GM18951 (cell line): Measurements from ENCODE around the gene CDHR2.

ENCODE experiments used
- POLR2A ChIP-seq: IDR thresholded peaks from 4 replicates; pipeline ENCODE4 v1.6.1; 2011; ENCODE audit warnings: mild to moderate bottlenecking; ENCODE audit not compliant: insufficient read length, insufficient read depth; ENCODE audit errors: extremely low read depth
- in situ Hi-C: fragments of 300-500 bp; cut with MboI; formaldehyde crosslinking; loops from one replicate; pipeline ENCODE4 v1.12.0; 2022; ENCODE audit warnings: low sequenced_read_pairs, mixed read lengths, inconsistent platforms; ENCODE audit not compliant: unreplicated experiment

The CDHR2 gene, protein sequence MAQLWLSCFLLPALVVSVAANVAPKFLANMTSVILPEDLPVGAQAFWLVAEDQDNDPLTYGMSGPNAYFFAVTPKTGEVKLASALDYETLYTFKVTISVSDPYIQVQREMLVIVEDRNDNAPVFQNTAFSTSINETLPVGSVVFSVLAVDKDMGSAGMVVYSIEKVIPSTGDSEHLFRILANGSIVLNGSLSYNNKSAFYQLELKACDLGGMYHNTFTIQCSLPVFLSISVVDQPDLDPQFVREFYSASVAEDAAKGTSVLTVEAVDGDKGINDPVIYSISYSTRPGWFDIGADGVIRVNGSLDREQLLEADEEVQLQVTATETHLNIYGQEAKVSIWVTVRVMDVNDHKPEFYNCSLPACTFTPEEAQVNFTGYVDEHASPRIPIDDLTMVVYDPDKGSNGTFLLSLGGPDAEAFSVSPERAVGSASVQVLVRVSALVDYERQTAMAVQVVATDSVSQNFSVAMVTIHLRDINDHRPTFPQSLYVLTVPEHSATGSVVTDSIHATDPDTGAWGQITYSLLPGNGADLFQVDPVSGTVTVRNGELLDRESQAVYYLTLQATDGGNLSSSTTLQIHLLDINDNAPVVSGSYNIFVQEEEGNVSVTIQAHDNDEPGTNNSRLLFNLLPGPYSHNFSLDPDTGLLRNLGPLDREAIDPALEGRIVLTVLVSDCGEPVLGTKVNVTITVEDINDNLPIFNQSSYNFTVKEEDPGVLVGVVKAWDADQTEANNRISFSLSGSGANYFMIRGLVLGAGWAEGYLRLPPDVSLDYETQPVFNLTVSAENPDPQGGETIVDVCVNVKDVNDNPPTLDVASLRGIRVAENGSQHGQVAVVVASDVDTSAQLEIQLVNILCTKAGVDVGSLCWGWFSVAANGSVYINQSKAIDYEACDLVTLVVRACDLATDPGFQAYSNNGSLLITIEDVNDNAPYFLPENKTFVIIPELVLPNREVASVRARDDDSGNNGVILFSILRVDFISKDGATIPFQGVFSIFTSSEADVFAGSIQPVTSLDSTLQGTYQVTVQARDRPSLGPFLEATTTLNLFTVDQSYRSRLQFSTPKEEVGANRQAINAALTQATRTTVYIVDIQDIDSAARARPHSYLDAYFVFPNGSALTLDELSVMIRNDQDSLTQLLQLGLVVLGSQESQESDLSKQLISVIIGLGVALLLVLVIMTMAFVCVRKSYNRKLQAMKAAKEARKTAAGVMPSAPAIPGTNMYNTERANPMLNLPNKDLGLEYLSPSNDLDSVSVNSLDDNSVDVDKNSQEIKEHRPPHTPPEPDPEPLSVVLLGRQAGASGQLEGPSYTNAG (N-terminal part only)

DNA sequence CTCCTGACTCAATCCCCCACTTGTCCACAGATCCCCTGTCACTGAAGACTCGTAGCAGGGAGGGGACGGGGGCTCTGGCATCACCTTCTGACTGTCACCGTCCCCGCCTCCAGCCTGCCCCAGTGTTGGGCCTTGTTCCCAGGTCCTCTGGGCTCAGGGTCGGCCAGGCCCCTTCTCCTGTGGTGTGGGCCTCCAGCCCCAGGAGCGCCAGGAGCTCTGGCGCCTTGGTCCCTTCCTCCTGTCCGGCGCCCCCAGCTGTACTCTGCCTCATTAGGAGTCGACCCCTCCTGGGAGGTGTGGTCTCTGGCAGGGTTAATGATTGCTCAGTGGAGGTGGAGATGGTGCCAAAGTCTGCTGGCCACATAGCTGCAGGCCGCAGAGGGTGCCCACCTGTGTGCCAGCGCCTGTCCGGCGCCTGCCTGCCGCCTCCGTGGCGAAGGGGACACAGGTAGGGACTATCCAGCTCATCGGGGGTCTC, at the start of gene CDHR2:
Gene CDHR2, plus strand, starts transcription at position 376 of the 478 bp plus-strand sequence. CDS start 16,011 bp downstream, outside the sequence.
- in situ Hi-C loops: no loop called here
- no peak for TF ChIP-seq POLR2A

DNA sequence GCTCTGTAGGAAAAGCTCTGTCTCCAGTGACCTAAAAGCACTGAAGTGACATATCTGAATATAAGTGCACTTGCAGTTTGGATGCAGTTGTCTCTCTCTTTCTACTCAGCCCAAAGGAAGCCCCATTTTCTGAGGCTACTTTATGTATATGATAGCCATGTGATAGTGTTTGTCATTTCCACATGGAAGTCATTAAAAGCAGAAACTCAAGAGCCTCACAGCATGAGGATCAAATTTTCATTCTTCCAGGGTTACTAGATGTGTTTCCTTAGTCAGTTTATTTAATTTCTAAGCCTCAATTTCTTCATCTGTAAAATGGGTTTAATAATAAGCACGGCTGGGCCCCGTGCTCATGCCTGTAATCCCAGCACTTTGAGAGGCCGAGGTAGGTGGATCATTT, 48.6 kb upstream of the CDHR2 start:
- no peak for TF ChIP-seq POLR2A
- in situ Hi-C loops: no loop called here

DNA sequence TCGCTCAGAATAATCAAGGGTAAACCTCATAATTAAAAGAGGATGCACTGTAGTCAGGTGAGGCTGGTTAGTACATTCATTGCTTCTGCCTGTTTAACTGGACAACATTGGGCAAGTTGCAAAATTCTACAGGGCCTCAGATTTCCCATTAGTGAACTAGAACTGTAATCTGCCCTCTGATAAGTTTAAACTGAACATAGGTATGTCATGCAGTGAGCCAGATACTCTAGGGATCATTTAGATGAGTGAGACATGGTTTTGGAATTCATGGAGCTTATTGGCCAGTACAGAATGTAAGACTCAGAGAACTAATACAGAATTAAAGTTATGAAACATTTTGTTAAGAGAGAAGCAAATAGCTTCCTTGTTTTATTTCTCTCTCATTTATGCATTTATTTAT, 47.8 kb upstream of the CDHR2 start:
- no peak for TF ChIP-seq POLR2A
- in situ Hi-C loops: no loop called here

DNA sequence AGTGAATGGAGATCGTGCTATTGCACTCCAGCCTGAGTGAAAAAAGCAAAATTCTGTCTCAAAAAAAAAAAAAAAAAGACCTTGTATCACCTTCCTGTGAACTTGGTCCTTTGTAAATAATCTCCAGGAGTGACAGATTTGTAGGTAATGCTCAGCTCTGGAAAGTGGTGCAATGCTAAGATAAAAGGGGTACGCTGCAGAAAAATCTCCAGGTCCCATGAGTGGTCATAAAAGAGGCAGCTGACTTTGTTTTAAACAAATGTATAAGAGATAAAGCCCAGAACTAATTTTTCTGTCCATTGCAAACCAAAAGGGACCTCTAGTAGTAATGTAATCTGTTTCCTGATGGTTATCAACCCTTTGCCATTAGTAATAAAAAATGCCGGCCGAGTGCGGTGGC, 45.6 kb upstream of the CDHR2 start:
- TF ChIP-seq POLR2A: no peak
- in situ Hi-C loops: no loop called here

DNA sequence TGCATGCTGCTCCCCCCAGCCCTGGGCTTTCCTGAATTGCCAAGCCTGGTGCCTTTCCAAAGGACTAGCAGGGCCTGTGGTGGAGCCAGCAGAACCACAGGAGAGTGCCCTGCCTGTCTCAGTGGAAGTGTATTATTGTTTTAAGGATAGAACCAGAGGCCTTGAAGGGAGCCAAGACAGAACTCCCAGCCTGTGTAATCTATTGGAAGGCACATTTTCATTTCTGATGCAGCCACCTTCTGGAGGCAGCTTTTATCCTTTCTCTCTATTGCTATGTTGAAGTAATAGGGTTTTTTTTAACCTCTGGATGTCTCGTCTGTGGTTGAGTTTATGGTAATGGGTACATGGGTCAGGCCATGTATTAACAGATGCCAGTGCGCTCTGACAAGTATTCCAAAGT, 41.2 kb upstream of the CDHR2 start:
- no peak for TF ChIP-seq POLR2A
- in situ Hi-C loops: no loop called here

DNA sequence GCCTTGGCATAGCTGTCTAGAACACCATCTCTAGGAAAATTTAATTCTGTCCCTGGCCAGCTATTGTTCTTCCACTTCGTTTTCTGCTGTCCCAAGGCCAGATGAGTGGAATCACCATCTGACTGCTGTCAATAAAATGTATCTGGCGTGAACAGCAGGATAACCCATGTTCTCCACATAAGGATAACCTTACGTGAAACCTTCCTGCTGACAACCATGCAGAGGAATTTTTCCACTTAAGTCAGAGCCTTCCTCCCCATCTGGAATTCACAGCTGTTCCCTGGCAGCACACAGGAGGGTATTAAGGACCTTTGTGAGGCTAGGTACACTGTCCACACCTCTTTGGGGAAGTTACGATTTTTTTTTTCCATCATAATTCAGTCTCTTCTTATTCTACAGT, 40.5 kb upstream of the CDHR2 start:
- in situ Hi-C loops: no loop called here
- TF ChIP-seq POLR2A: no peak

DNA sequence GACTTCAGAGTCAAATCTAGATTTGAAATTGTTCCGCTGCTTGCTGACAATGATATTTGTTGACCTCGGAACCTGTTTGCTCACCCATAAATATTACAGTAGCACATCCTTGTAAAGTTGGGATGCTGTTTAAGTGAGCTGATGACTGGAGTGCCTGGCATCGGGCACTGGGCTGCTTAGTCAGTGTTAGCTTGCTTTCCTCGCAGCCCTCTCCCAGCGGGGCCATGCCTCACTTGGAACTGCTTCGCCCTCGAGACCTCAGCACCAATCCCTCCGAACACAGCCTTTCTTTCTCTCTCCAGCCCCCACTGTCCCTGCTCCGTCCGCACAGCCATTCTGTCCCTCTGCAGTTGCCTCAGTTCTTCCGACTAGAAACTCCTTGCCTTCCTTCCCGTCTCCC, 35.4 kb upstream of the CDHR2 start:
- in situ Hi-C loops: no loop called here

DNA sequence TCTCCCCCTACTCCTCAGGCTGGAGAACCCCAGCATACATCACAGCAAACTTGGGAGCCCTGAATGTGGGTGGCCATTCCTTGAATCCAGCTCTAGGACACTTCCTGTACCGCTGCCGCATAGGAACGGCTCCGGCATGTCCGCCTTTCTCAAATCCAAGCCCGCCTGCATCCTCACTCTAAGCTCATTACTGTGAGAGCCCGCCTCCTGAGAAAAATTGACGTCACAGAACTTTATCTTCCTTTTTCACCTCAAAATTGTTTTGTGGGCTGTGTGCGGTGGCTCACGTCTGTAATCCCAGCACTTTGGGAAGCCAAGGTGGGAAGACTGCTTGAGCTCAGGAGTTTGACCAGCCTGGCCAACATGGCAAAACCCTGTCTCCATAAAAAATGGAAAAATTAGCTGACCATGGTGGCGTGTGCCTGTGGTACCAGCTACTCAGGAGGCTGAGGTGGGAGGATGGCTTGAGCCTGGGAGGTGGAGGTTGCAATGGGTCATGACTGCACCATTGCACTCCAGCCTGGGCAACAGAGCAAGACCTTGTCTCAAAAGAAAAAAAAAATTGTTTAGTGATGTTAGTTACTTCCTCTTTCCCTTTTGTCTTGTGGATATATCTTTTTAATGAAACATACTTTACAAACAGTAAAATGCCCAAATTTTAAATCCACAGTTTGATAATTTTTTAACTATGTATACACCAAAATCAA, 34.7 kb upstream of the CDHR2 start:
- in situ Hi-C loops: no loop called here
- TF ChIP-seq POLR2A: no peak

More for the DNA sequence above, 35.4 kb upstream of the CDHR2 start:
- no peak for TF ChIP-seq POLR2A

DNA sequence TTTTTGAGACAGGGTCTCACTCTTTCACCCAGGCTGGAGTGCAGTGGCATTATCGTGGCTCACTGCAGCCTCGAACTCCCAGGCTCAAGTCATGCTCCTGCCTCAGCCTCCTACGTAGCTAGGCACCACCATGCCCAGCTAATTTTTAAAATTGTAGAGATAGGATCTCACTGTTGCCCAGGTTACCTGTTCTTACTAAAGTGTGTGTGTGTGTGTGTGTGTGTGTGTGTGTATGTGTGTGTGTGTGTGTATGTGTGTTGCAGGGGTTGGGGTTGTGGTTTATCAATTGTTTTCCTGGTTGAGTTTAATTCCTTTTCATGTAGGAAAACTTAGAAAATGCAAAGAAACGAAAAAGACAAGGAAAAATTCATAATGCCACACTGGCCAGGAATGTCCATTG, 33.7 kb upstream of the CDHR2 start:
- in situ Hi-C loops: no loop called here
- no peak for TF ChIP-seq POLR2A

DNA sequence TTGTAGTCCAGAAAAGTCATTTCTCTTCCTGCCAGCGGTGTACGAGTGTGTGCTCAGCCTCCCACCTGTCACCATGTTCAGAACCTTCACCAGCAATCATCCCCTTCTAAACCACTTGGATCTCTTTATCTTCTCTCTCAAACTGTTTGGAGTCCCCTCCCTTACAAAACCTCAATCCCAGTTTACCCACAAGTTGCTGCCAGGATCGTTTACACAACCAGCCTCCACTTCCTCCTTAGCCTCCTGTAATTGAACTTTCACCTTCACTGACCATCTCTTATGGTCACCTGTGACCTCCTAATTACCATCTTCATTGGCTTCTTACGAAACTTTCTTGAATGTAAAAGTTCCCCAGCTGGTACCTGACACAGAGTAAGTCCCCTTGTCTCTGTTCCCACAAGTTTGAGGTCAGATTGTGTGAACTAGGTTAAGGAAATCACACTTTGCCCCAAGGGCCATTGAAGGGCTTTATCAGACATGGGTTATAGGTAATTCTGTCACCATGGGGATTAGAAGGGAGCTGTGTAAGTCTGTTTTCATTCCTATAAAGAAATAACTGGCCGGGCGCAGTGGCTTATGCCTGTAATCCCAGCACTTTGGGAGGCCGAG, 32.0 kb upstream of the CDHR2 start:
- no peak for TF ChIP-seq POLR2A

DNA sequence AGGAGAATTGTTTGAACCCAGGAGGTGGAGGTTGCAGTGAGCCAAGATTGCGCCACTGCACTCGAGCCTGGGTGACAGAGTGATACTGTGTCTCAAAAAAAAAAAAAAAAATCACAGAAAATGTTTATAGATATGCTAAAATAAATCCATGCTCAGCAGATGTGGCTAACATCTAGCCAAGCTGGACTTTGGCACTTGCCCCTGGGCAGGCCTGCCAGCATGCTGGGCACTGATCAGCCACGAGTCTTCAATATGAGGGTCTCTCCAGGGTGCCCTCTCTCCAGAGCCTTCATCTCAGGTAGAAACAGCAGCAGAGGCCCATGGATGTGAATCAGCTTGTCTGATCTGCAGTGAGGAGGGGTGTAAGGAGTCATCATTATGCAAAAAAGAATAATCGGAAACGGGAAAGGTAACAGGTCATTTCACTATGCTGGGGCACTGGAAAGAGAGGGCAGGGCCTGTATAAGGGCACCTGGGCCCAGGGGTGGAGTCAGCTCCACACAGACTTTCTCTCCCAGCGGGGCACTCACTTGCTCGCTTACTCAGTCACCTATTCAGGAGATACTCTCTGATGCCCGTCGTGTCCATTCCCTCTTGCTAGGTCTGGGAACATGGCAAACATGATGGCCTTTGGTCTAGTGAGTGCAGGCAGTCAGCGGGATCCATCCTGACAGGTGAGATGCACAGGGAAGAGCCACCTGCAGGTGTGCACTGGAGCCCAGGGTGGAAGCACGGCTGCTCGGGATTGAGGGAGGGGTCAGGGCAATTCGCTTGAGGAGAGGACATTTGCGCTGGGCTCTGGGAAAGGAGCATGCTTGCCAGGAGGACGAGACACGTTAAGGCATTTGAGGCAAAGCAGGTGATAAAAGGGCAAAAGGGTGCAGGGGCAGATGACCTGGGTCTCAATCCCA, 29.1 kb upstream of the CDHR2 start:
- in situ Hi-C loops: no loop called here
- TF ChIP-seq POLR2A: no peak

More for the DNA sequence above, 32.0 kb upstream of the CDHR2 start:
- in situ Hi-C loops: no loop called here

DNA sequence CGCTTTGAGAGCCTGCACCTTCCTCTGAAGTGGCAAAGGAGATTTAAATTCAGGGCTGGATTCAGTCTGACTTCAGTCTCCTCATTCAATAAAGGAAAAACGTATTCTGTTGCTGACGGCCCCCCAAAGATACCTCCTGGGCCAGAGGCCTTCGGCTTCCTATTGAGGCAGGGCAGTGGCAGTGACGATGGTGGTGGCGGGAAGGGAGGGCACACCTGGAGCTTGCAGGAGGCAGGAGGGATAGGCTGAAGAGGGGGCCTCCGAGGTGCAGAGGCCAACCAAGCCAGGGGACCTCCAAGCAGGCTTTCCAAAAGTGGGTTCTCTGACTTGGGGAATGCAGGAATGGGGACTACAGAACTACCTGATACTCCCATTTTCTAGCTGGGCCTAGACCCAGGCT, 27.9 kb upstream of the CDHR2 start:
- TF ChIP-seq POLR2A: no peak
- in situ Hi-C loops: no loop called here
